ENCODE data around the gene BOK. TPM values are rescaled to one million over a fixed set of nuclear protein-coding genes. Genes with fewer than 3 reads are reported as not detected.

BOK gene
- total and polyA plus RNA-seq, 2 of the 13 experiments (the other 11 are each of a cell fraction or from before 2014, with no cell fraction given): 35.5 to 39.2 TPM

DNA sequence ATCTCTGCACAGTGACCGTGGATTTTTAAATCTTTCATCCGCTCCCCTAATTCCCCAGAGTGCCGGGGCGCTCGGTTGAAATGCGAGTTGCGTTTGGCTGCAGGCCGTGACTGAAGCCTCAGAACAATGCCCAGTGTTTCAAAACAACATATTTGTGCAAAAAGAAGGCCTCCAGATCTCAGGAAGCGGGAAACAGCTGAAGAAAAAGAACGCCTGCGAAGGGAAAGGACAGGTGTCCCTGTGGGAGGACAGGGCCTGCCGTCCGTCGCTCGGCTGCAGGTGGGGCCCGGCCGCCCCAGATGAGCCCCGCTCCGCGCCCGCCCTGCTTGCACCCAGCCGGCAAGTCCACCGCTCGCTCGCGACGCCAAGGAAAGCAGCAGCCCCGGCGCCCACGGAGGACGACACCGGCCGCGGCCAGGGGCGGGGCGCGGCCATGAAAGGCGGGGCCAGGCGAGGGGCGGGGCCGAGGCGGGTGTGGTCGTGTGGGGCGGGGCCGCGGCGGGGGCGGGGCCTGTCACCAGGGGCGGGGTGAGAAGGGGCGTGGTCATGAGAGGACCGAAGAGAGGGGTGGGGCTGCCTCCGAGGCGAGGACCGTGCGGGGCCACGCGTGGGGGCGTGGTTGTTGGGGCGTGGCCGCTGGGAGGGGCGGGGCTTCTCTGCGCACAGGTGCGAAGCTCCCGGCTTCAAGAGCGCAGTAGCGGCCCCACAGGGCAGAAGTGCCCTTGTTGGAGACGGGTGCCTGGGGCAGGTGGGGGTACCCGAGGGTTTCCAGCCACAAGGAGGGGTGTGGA, 17.6 kb upstream of the BOK start (continued):
- TF ChIP-seq SYNCRIP (IDR thresholded peaks at IDR 0.05; ENCODE audit: insufficient read depth, low read depth, low read length) (no peak), MAF1 (CRISPR knock-in tag; IDR thresholded peaks at IDR 0.05; ENCODE audit: borderline replicate concordance) (no peak), ZNF451 (CRISPR knock-in tag; IDR thresholded peaks at IDR 0.05) (no peak), ZNF207 (IDR thresholded peaks at IDR 0.05; ENCODE audit: borderline replicate concordance) (no peak), SAP130 (CRISPR knock-in tag; IDR thresholded peaks at IDR 0.05; ENCODE audit: low read depth) (peak; percentile 51; the same call in 1 of the 2 replicates), SPEN (CRISPR knock-in tag; IDR thresholded peaks at IDR 0.05; ENCODE audit: low read depth) (no peak), TSC22D2 (CRISPR knock-in tag; IDR thresholded peaks at IDR 0.05; ENCODE audit: borderline replicate concordance) (no peak), ZNF20 (CRISPR knock-in tag; IDR thresholded peaks at IDR 0.05) (no peak), ZBTB7B (CRISPR knock-in tag; IDR thresholded peaks at IDR 0.05) (no peak), ZNF205 (CRISPR knock-in tag; IDR thresholded peaks at IDR 0.05) (no peak), SUZ12 (IDR thresholded peaks at IDR 0.05; ENCODE audit: low read depth, low read length) (no peak), RNF219 (CRISPR knock-in tag; IDR thresholded peaks at IDR 0.05) (no peak), ZSCAN9 (CRISPR knock-in tag; IDR thresholded peaks at IDR 0.05; ENCODE audit: borderline replicate concordance) (no peak), PCBP2 (optimal IDR thresholded peaks at IDR 0.05; ENCODE audit: low read depth, low read length, poor library complexity, severe bottlenecking) (no peak), ZNF354B (CRISPR knock-in tag; IDR thresholded peaks at IDR 0.05) (0 out of 2 replicates have a peak, but pooled peaks have one; percentile 18), MAFG (CRISPR knock-in tag; IDR thresholded peaks at IDR 0.05) (no peak), HOXA3 (CRISPR knock-in tag; IDR thresholded peaks at IDR 0.05) (peak; percentile 53; the same call in 1 of the 2 replicates), FOSL1 (CRISPR knock-in tag; IDR thresholded peaks at IDR 0.05; ENCODE audit: borderline replicate concordance) (no peak), PLRG1 (conservative IDR thresholded peaks at IDR 0.05) (no peak), MATR3 (CRISPR knock-in tag; IDR thresholded peaks at IDR 0.05) (no peak), SP1 (IDR thresholded peaks at IDR 0.05) (no peak), SP1 (CRISPR knock-in tag; IDR thresholded peaks at IDR 0.05) (peak; percentile 86), ZNF263 (CRISPR knock-in tag; IDR thresholded peaks at IDR 0.05) (no peak; the same call in 1 of the 2 replicates), ZNF678 (CRISPR knock-in tag; IDR thresholded peaks at IDR 0.05) (0 out of 2 replicates have a peak, but pooled peaks have one; percentile 27), MYC (CRISPR knock-in tag; IDR thresholded peaks at IDR 0.05; ENCODE audit: borderline replicate concordance) (no peak; the same call in 1 of the 2 replicates), ELF4 (CRISPR knock-in tag; IDR thresholded peaks at IDR 0.05; ENCODE audit: borderline replicate concordance) (no peak), ZFY (CRISPR knock-in tag; IDR thresholded peaks at IDR 0.05) (peak; percentile 52), ZBTB21 (CRISPR knock-in tag; IDR thresholded peaks at IDR 0.05) (no peak)
- TF ChIP-seq, protein P1, sequence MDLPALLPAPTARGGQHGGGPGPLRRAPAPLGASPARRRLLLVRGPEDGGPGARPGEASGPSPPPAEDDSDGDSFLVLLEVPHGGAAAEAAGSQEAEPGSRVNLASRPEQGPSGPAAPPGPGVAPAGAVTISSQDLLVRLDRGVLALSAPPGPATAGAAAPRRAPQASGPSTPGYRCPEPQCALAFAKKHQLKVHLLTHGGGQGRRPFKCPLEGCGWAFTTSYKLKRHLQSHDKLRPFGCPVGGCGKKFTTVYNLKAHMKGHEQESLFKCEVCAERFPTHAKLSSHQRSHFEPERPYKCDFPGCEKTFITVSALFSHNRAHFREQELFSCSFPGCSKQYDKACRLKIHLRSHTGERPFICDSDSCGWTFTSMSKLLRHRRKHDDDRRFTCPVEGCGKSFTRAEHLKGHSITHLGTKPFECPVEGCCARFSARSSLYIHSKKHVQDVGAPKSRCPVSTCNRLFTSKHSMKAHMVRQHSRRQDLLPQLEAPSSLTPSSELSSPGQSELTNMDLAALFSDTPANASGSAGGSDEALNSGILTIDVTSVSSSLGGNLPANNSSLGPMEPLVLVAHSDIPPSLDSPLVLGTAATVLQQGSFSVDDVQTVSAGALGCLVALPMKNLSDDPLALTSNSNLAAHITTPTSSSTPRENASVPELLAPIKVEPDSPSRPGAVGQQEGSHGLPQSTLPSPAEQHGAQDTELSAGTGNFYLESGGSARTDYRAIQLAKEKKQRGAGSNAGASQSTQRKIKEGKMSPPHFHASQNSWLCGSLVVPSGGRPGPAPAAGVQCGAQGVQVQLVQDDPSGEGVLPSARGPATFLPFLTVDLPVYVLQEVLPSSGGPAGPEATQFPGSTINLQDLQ (CRISPR knock-in tag; IDR thresholded peaks at IDR 0.05): no peak
